ENCODE measurements around the gene MUC12. TPM values are rescaled to one million over a fixed set of nuclear protein-coding genes. Genes with fewer than 3 reads are reported as not detected.

The MUC12 gene
- total RNA-seq, 4 donors from 2014 or later = 4.8 to 31.8 (median 9.0) TPM

- peaks cover 0 to 33% (median 8%) of the 10 kb centered on the region in 4 donors for H3K4me1 ChIP-seq
- H3K36me3 ChIP-seq = peaks cover 0 to 27% (median 0%) of the 10 kb centered on the region in 3 donors
- H3K4me3 ChIP-seq = no peak overlapping the region
- H3K27ac ChIP-seq = no peak overlapping the region
- peaks cover 0 to 28% of the 10 kb centered on the region in 2 donors for H3K27me3 ChIP-seq
- TF ChIP-seq, protein P1, sequence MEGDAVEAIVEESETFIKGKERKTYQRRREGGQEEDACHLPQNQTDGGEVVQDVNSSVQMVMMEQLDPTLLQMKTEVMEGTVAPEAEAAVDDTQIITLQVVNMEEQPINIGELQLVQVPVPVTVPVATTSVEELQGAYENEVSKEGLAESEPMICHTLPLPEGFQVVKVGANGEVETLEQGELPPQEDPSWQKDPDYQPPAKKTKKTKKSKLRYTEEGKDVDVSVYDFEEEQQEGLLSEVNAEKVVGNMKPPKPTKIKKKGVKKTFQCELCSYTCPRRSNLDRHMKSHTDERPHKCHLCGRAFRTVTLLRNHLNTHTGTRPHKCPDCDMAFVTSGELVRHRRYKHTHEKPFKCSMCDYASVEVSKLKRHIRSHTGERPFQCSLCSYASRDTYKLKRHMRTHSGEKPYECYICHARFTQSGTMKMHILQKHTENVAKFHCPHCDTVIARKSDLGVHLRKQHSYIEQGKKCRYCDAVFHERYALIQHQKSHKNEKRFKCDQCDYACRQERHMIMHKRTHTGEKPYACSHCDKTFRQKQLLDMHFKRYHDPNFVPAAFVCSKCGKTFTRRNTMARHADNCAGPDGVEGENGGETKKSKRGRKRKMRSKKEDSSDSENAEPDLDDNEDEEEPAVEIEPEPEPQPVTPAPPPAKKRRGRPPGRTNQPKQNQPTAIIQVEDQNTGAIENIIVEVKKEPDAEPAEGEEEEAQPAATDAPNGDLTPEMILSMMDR (IDR thresholded peaks at IDR 0.05) = no peak
- no peak for TF ChIP-seq POLR2A (IDR thresholded peaks at IDR 0.05)
- H3K9me3 ChIP-seq = no peaks in the 10 kb centered on the region
- DNase-seq = peak in 1 of 3 donors; percentile 55
Observed at GRCh38 chr7:100964630-100965029, 4.7 kb upstream of the MUC12 start.

DNA sequence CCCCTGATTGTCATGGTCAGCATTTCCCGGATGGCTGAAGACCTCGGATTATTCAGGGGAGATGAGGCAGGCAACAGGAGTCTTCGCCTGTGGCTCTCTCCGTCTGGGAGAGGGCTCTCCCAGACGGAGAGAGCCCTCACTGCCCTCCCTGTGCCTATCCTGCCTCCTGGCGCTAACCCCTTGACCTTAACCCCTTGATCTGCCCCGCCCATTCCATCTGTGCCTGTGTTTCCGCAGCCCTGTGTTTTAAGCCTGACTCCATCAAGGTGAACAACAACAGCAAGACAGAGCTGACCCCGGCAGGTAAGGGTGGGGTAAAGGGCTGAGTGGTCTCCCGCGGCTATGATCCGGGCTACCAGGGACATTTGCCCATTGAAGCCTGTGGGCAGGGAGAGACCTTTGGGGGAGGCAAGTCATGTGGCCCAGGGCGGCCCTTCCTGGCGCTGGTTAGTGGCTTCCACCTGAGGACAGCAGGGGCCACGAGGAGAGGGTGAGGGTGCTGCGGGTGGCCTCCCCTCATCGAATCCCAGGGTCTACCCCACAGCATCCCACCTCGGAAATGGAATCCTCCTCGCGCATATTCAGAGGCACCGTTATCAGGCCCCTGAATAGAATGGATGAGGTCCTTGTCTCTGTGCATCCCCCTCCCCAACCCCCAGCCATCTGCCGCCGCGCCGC lies 4.2 kb upstream of the MUC12 start:
- Histone ChIP-seq H3K27me3 (peaks cover 0 to 28% of the 10 kb centered on the region in 2 donors), H3K36me3 (peaks cover 0 to 24% (median 0%) of the 10 kb centered on the region in 3 donors), H3K4me1 (peaks cover 0 to 33% (median 8%) of the 10 kb centered on the region in 4 donors), H3K4me3 (peak overlapping the region in 2 of 4 donors; percentile 46 to 62), H3K9me3 (no peaks in the 10 kb centered on the region), H3K27ac (peak overlapping the region in 2 of 4 donors; percentile 3 to 85)
- TF ChIP-seq, protein P1 (IDR thresholded peaks at IDR 0.05) = no peak
- no peak for TF ChIP-seq POLR2A (IDR thresholded peaks at IDR 0.05)
- DNase-seq = no peak

GRCh38 chr7:100965723-100966541 lies 3.4 kb upstream of the MUC12 start:
- DNase-seq = peak; percentile 30 to 99 (median 87)
- H3K4me3 ChIP-seq = peak overlapping the region; percentile 26 to 62 (median 37)
- H3K27ac ChIP-seq = peak overlapping the region; percentile 11 to 85 (median 72)
- H3K36me3 ChIP-seq = peaks cover 0 to 17% (median 0%) of the 10 kb centered on the region in 3 donors
- TF ChIP-seq POLR2A (IDR thresholded peaks at IDR 0.05) = peak in 1 of 2 donors; percentile 9
- TF ChIP-seq, protein P1 (IDR thresholded peaks at IDR 0.05) = peak; percentile 20 to 98 (median 80)
- no peaks in the 10 kb centered on the region for H3K9me3 ChIP-seq
- peaks cover 0 to 33% (median 8%) of the 10 kb centered on the region in 4 donors for H3K4me1 ChIP-seq
- H3K27me3 ChIP-seq = peaks cover 0 to 28% of the 10 kb centered on the region in 2 donors

GRCh38 chr7:100966542-100967291 lies 2.6 kb upstream of the MUC12 start:
- Histone ChIP-seq H3K4me1 (peaks cover 0 to 33% (median 8%) of the 10 kb centered on the region in 4 donors), H3K4me3 (peak overlapping the region; percentile 26 to 62 (median 37)), H3K36me3 (peaks cover 0 to 14% (median 0%) of the 10 kb centered on the region in 3 donors), H3K27me3 (peaks cover 0 to 28% of the 10 kb centered on the region in 2 donors), H3K27ac (peak overlapping the region; percentile 11 to 85 (median 72)), H3K9me3 (no peaks in the 10 kb centered on the region)
- TF ChIP-seq, protein P1 (IDR thresholded peaks at IDR 0.05) = no peak
- no peak for TF ChIP-seq POLR2A (IDR thresholded peaks at IDR 0.05)
- DNase-seq = peak in 1 of 3 donors; percentile 70
